DOHH2 (cell line): ENCODE results near the gene RAB5A.
"Not testable (repeated sequence)": the region's sequence is repeated elsewhere in the genome, so short reads cannot be mapped to it uniquely, and the experiment has no call there.

ENCODE experiments used
- H3F3A ChIP-seq: fragments of 200-600 bp; sonication (generic), shearing (Covaris generic); 2 replicates; pipeline ENCODE4 v1.6.0; 2016; ENCODE audit warnings: antibody characterized with exemption, mild to moderate bottlenecking; ENCODE audit not compliant: control insufficient read depth, insufficient read depth
- H3K27ac ChIP-seq: fragments of 200-600 bp; sonication (generic); 2 replicates; pipeline ENCODE4 v1.5.1; 2014; ENCODE audit warnings: low read depth, mild to moderate bottlenecking, low read length, moderate library complexity
- H3K27me3 ChIP-seq: fragments of 200-600 bp; sonication (generic); 2 replicates; pipeline ENCODE4 v1.6.1; 2014; ENCODE audit warnings: mild to moderate bottlenecking, low read length, mixed read lengths; ENCODE audit not compliant: control insufficient read depth
- H3K36me3 ChIP-seq: fragments of 200-600 bp; sonication (generic); 2 replicates; pipeline ENCODE4 v1.6.1; 2014; ENCODE audit warnings: mild to moderate bottlenecking, low read length, moderate library complexity, mixed read lengths; ENCODE audit not compliant: control insufficient read depth
- H3K4me1 ChIP-seq: fragments of 200-600 bp; sonication (generic); 2 replicates; pipeline ENCODE4 v1.6.1; 2014; ENCODE audit warnings: mild to moderate bottlenecking, low read length, mixed read lengths; ENCODE audit not compliant: control insufficient read depth
- H3K4me2 ChIP-seq: fragments of 200-600 bp; sonication (generic); 2 replicates; pipeline ENCODE4 v1.6.0; 2014; ENCODE audit warnings: mild to moderate bottlenecking, low read length, moderate library complexity
- H3K4me3 ChIP-seq: fragments of 200-600 bp; sonication (generic); 2 replicates; pipeline ENCODE4 v1.5.1; 2014; ENCODE audit warnings: mild to moderate bottlenecking, low read length, mixed read lengths
- H3K79me2 ChIP-seq: fragments of 200-600 bp; sonication (generic); 2 replicates; pipeline ENCODE4 v1.6.1; 2014; ENCODE audit warnings: mild to moderate bottlenecking, low read length, mixed read lengths; ENCODE audit not compliant: control insufficient read depth
- H3K9me2 ChIP-seq: fragments of 200-600 bp; sonication (generic); replicated peaks from 2 replicates; pipeline ENCODE4 v1.6.1; 2014; ENCODE audit warnings: mild to moderate bottlenecking, low read length, mixed read lengths; ENCODE audit not compliant: control insufficient read depth
- H3K9me3 ChIP-seq: fragments of 200-600 bp; sonication (generic); 2 replicates; pipeline ENCODE4 v1.6.1; 2014; ENCODE audit warnings: antibody characterized with exemption, low read length, mixed read lengths; ENCODE audit not compliant: control insufficient read depth, insufficient read depth
- H4K20me1 ChIP-seq: fragments of 200-600 bp; sonication (generic); 2 replicates; pipeline ENCODE4 v1.6.0; 2014; ENCODE audit warnings: low read depth, mild to moderate bottlenecking, antibody characterized with exemption, low read length, moderate library complexity; ENCODE audit not compliant: control insufficient read depth, insufficient read depth
- CTCF ChIP-seq: fragments of 200-600 bp; sonication (generic); IDR thresholded peaks from one replicate; pipeline ENCODE4 v1.5.1; 2014; ENCODE audit warnings: antibody characterized with exemption, mild to moderate bottlenecking, low read depth, low read length; ENCODE audit not compliant: poor library complexity, severe bottlenecking
- EZH2phosphoT487 ChIP-seq: fragments of 200-600 bp; sonication (generic); IDR thresholded peaks from 2 replicates; pipeline ENCODE4 v1.6.1; 2017; ENCODE audit warnings: borderline replicate concordance, mild to moderate bottlenecking, antibody characterized with exemption, low read length, moderate library complexity, mixed read lengths

RAB5A gene

GRCh38 chr3:19967812-19968211, 20.9 kb downstream of the RAB5A start:
- Histone ChIP-seq H3K9me2 (no peaks in the 10 kb centered on the region), H3K36me3 (peaks cover 17% of the 10 kb centered on the region), H3K9me3 (no peaks in the 10 kb centered on the region), H3K27ac (no peak overlapping the region), H3K4me3 (no peak overlapping the region), H3K4me2 (no peak overlapping the region), H3K79me2 (peaks cover 94% of the 10 kb centered on the region), H3F3A (no peaks in the 10 kb centered on the region), H4K20me1 (0 out of 2 replicates have a peak, but pooled peaks cover 3% of the 10 kb centered on the region), H3K27me3 (no peaks in the 10 kb centered on the region), H3K4me1 (peaks cover 4% of the 10 kb centered on the region; the same call in 1 of the 2 replicates)
- TF ChIP-seq CTCF (no peak), EZH2phosphoT487 (no peak)

- no peak for TF ChIP-seq EZH2phosphoT487
- no peak for TF ChIP-seq CTCF
- Histone ChIP-seq H3F3A (no peaks in the 10 kb centered on the region), H3K4me3 (no peak overlapping the region), H3K9me3 (no peaks in the 10 kb centered on the region), H3K4me1 (peaks cover 4% of the 10 kb centered on the region; the same call in 1 of the 2 replicates), H3K36me3 (peaks cover 32% of the 10 kb centered on the region), H3K27ac (no peak overlapping the region), H3K4me2 (no peak overlapping the region), H4K20me1 (0 out of 2 replicates have a peak, but pooled peaks cover 3% of the 10 kb centered on the region), H3K79me2 (peaks cover 75% of the 10 kb centered on the region), H3K9me2 (no peaks in the 10 kb centered on the region), H3K27me3 (no peaks in the 10 kb centered on the region)
Observed at GRCh38 chr3:19970327-19970726, 23.4 kb downstream of the RAB5A start.

GRCh38 chr3:19972054-19972453, 25.2 kb downstream of the RAB5A start:
- Histone ChIP-seq H3K27ac (no peak overlapping the region), H3K79me2 (peaks cover 57% of the 10 kb centered on the region), H3K27me3 (no peaks in the 10 kb centered on the region), H3K9me2 (no peaks in the 10 kb centered on the region), H3F3A (no peaks in the 10 kb centered on the region), H3K36me3 (peaks cover 40% of the 10 kb centered on the region), H3K4me3 (no peak overlapping the region), H3K4me1 (peaks cover 4% of the 10 kb centered on the region; the same call in 1 of the 2 replicates), H3K4me2 (no peak overlapping the region), H3K9me3 (no peaks in the 10 kb centered on the region), H4K20me1 (0 out of 2 replicates have a peak, but pooled peaks cover 3% of the 10 kb centered on the region)
- TF ChIP-seq EZH2phosphoT487 (no peak), CTCF (no peak)

- H3K4me2 ChIP-seq, H3K36me3 ChIP-seq, H3K79me2 ChIP-seq, H3K9me3 ChIP-seq, H3K9me2 ChIP-seq, H3K4me1 ChIP-seq, H4K20me1 ChIP-seq, H3K27ac ChIP-seq, H3K4me3 ChIP-seq, H3F3A ChIP-seq, H3K27me3 ChIP-seq: not testable (repeated sequence)
Observed at GRCh38 chr3:19988904-19989303, 42.0 kb downstream of the RAB5A start.
